ENCODE measurements around the gene CLEC18C.
"Not testable (repeated sequence)": the region's sequence is repeated elsewhere in the genome, so short reads cannot be mapped to it uniquely, and the experiment has no call there.

- not testable (repeated sequence) for TF ChIP-seq USF1 (CRISPR knock-in tag; IDR thresholded peaks at IDR 0.05); EMX1 (CRISPR knock-in tag; IDR thresholded peaks at IDR 0.05); ATF3 (CRISPR knock-in tag; conservative IDR thresholded peaks at IDR 0.05); STAT6 (CRISPR knock-in tag; conservative IDR thresholded peaks at IDR 0.05; ENCODE audit: low read depth)
These were observed 32.8 kb downstream of the CLEC18C start for GRCh38 chr16:70206382-70206781.
